G401 (cell line): ENCODE data around the gene PLXNA3. TPM values are rescaled to one million over a fixed set of nuclear protein-coding genes. Genes with fewer than 3 reads are reported as not detected.

ENCODE experiments used
- DNase-seq: peaks from one replicate; pipeline ENCODE4 v3.0.0-alpha.2; 2015; ENCODE audit warnings: low spot score
- in situ Hi-C: cut with HindIII; loops from 2 replicates; pipeline ENCODE4 v1.10.0; 2016; ENCODE audit warnings: low sequenced_read_pairs, mixed read lengths
- total RNA-seq: library from RNA; depleted of rRNA; stranded (reverse); fragments of >200 nt; shearing (Covaris generic); gene quantifications from 2 replicates; pipeline ENCODE4 v1.2.3, GENCODE V29; 2014; rRNA removed

The PLXNA3 gene
- total RNA-seq = 3.6 and 6.0 TPM in 2 replicates

GRCh38 chrX:154458116-154458953, at the start of gene PLXNA3:
Gene PLXNA3 (plus strand): TSS chrX:154458281. CDS start chrX:154460184, 1,903 bp downstream.
- no peak for DNase-seq
- in situ Hi-C loops = no loop called here

GRCh38 chrX:154408659-154409221, 49.3 kb upstream of the PLXNA3 start:
- in situ Hi-C loops = no loop called here
- DNase-seq = no peak

- in situ Hi-C loops = no loop called here
- peak; percentile 26 for DNase-seq
Measured at GRCh38 chrX:154409222-154409871, 48.7 kb upstream of the PLXNA3 start, which contains the start of gene DNASE1L1. Gene DNASE1L1 (minus strand): TSS chrX:154409254. CDS start chrX:154405568, 3,686 bp downstream.

GRCh38 chrX:154411981-154412340, 46.1 kb upstream of the PLXNA3 start:
- peak; percentile 66 for DNase-seq
- in situ Hi-C loops = no loop called here

- in situ Hi-C loops = no loop called here
Measured at GRCh38 chrX:154412468-154412867, 45.6 kb upstream of the PLXNA3 start.

GRCh38 chrX:154413142-154413541, 44.9 kb upstream of the PLXNA3 start:
- in situ Hi-C loops = no loop called here
- DNase-seq = no peak

More at GRCh38 chrX:154412468-154412867, 45.6 kb upstream of the PLXNA3 start:
- no peak for DNase-seq

GRCh38 chrX:154417157-154417556, 40.9 kb upstream of the PLXNA3 start:
- in situ Hi-C loops = no loop called here
- DNase-seq = peak; percentile 65

GRCh38 chrX:154419189-154419588, 38.9 kb upstream of the PLXNA3 start:
- in situ Hi-C loops = no loop called here
- DNase-seq = no peak

- in situ Hi-C loops = no loop called here
- no peak for DNase-seq
Measured at GRCh38 chrX:154419688-154420401, 38.2 kb upstream of the PLXNA3 start.

GRCh38 chrX:154420402-154420756, 37.7 kb upstream of the PLXNA3 start:
- in situ Hi-C loops = no loop called here

DNA sequence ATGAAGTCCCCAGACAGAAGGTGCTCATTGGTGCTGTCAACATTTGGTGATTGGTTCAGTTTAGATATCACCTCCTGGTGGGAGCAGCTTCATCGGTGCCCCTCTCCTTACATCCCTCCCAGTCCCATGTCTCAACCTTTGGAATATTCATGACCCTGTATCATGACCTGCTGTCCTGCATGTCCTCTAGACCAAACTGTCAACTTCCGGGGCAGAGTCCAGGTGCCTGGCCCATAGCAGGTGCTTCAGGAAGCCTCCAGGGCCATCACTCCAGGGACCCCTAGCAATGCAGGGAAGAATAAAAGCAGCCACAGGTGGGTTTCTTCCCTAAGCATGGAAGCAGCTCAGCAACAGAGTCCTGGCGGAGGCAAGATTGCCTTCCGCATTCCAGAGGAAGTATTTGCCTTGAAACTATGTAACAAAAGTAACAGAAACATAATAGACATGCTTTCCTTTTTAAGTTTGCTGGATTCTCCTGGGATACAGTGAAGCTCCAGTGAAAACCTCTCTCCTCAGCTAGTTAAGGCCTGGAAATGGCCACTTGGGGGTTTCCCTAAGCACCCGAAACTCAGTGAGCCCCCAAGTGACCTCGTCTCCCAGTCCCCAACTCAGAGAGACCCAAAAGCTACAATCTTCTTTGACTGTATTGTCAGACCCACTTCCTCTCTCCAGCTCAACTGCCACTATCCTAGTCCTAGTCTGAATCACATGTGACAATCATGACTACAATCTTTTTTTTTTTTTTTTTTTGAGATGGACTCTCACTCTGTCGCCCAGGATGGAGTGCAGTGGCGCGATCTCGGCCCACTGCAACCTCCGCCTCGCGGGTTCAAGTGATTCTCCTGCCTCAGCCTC, 30.9 kb upstream of the PLXNA3 start:
- in situ Hi-C loops = no loop called here
- no peak for DNase-seq

More at GRCh38 chrX:154420402-154420756, 37.7 kb upstream of the PLXNA3 start:
- no peak for DNase-seq

- DNase-seq = peak; percentile 92
- in situ Hi-C loops = no loop called here
Measured at GRCh38 chrX:154428176-154429171, 29.6 kb upstream of the PLXNA3 start, which contains the start of gene ATP6AP1. Gene ATP6AP1 (plus strand): TSS chrX:154428677. CDS start chrX:154428693, 16 bp downstream.

DNA sequence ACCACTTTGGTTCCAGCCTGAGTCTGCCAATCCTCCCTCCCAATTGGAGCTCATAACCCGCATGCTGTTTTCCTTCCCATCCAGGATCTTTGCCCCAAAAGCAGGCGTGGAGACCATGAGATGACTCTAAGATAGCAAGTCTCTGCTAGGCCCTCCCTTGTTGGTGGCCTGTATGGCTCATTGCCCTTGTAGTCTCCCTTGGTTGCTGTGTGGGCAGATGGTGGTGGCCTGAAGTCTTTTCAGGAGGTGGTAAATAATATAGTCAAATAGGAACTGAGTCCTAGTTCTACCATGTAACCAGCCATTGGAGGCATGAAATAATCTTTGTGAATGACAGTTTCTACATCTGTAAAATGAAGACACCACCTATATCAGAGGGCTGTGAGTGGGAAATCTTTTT, 28.4 kb upstream of the PLXNA3 start:
- in situ Hi-C loops = no loop called here
- DNase-seq = no peak

GRCh38 chrX:154430479-154430878, 27.6 kb upstream of the PLXNA3 start:
- in situ Hi-C loops = no loop called here
- no peak for DNase-seq

DNA sequence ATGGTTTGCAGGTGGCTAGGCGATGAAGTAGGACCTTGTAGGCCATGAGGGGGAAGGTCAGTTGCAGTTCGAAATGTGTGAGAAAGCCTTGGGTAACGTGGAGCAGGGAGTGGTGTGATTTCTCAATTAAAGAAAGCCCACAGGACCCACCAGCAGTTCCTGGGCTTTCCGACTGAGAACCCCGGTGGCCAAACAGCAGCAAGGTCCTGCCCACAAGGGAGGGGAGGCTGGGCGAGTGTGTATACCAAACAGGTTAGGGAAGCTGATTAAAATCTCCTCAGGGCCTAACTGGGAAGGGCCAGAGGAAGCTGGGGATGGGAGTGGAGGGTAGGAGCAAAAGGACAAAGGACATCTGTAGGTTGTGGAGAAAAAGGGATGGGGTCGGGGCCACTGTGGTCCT, 27.2 kb upstream of the PLXNA3 start:
- DNase-seq = no peak
- in situ Hi-C loops = no loop called here

GRCh38 chrX:154431341-154431740, 26.7 kb upstream of the PLXNA3 start:
- no peak for DNase-seq
- in situ Hi-C loops = no loop called here

DNA sequence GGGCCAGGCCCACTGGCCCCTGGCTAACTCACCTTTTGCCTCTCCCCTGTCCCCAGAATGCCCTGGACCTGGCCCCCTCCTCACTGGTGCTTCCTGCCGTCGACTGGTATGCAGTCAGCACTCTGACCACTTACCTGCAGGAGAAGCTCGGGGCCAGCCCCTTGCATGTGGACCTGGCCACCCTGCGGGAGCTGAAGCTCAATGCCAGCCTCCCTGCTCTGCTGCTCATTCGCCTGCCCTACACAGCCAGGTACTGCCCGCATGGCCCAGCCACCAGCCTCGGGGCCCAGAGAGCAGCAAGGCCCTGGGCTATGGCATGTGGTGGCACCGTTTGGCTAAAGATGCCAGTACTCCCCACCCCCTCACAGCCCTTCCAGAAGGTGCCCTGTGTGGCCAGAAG, 25.9 kb upstream of the PLXNA3 start:
- in situ Hi-C loops = no loop called here
- DNase-seq = no peak
